AG04449 (cell line): ENCODE data around the gene LMBR1L.

ENCODE experiments used
- CTCF ChIA-PET: fragments of 350-600 bp; formaldehyde crosslinking; extraction: SDS; loops from one replicate; lab custom pipeline; 2021; ENCODE audit warnings: antibody characterized with exemption; lab: Yijun Ruan, JAX
- POLR2A ChIA-PET: fragments of 400-600, 350-600 bp; formaldehyde crosslinking; extraction: SDS; loops from one replicate; lab custom pipeline; 2020; ENCODE audit warnings: antibody characterized with exemption, inconsistent platforms; lab: Yijun Ruan, JAX
- DNase-seq: peaks from one replicate; pipeline ENCODE4 v3.0.0-alpha.2; 2010; ENCODE audit warnings: low read depth, low spot score
- H3K4me3 ChIP-seq: 2 replicates; pipeline ENCODE4 v1.5.1; 2011; ENCODE audit warnings: low read depth, mild to moderate bottlenecking, control low read depth, low read length
- CTCF ChIP-seq: IDR thresholded peaks from one replicate; pipeline ENCODE4 v1.5.1; 2011; ENCODE audit warnings: mild to moderate bottlenecking, moderate library complexity, low read length, control low read depth, inconsistent platforms; ENCODE audit not compliant: insufficient read depth; ENCODE audit errors: missing control alignments

The LMBR1L gene

GRCh38 chr12:49055092-49055491 is 55.6 kb downstream of the LMBR1L start:
- CTCF ChIA-PET: interaction anchor here (0.9 to 6.4 kb wide), 9 partner anchors 9 to 76 kb away, joined by 3 to 48 read pairs (median 4); no protein-coding TSS in a partner anchor
- H3K4me3 ChIP-seq: no peak overlapping the region
- POLR2A ChIA-PET: no interaction called here

GRCh38 chr12:49054524-49054923 is 56.1 kb downstream of the LMBR1L start:
- ChIA-PET POLR2A (interaction anchor here (0.6 kb wide), 1 partner anchor 12 kb away, joined by 3 read pairs; no protein-coding TSS in a partner anchor), CTCF (interaction anchor here (0.9 to 6.4 kb wide), 6 partner anchors 10 to 66 kb away, joined by 3 to 48 read pairs (median 6); no protein-coding TSS in a partner anchor)
- DNase-seq: no peak
- no peak for TF ChIP-seq CTCF
- H3K4me3 ChIP-seq: no peak overlapping the region

More at GRCh38 chr12:49055092-49055491, 55.6 kb downstream of the LMBR1L start:
- TF ChIP-seq CTCF: no peak
- DNase-seq: no peak

GRCh38 chr12:49054096-49054495 is 56.6 kb downstream of the LMBR1L start:
- no peak overlapping the region for H3K4me3 ChIP-seq
- ChIA-PET CTCF (interaction anchor here (0.9 to 6.4 kb wide), 5 partner anchors 10 to 67 kb away, joined by 3 to 48 read pairs (median 6); no protein-coding TSS in a partner anchor), POLR2A (interaction anchor here (0.6 kb wide), 1 partner anchor 12 kb away, joined by 3 read pairs; no protein-coding TSS in a partner anchor)
- TF ChIP-seq CTCF: no peak
- no peak for DNase-seq

GRCh38 chr12:49052451-49053208 is 58.0 kb downstream of the LMBR1L start:
- no peak overlapping the region for H3K4me3 ChIP-seq
- ChIA-PET POLR2A (no interaction called here), CTCF (interaction anchor here (1.0 to 6.4 kb wide), 4 partner anchors 8 to 14 kb away, joined by 3 to 48 read pairs (median 4); no protein-coding TSS in a partner anchor)
- no peak for TF ChIP-seq CTCF
- no peak for DNase-seq

- TF ChIP-seq CTCF: no peak
- no peak for DNase-seq
- ChIA-PET CTCF (interaction anchor here (1.0 to 1.3 kb wide), 2 partner anchors 8 to 11 kb away, joined by 3 read pairs; no protein-coding TSS in a partner anchor), POLR2A (no interaction called here)
- H3K4me3 ChIP-seq: no peak overlapping the region
These were observed 58.7 kb downstream of the LMBR1L start for GRCh38 chr12:49051777-49052438.
